ENCODE measurements around the gene ZNF830.

ZNF830 gene

DNA sequence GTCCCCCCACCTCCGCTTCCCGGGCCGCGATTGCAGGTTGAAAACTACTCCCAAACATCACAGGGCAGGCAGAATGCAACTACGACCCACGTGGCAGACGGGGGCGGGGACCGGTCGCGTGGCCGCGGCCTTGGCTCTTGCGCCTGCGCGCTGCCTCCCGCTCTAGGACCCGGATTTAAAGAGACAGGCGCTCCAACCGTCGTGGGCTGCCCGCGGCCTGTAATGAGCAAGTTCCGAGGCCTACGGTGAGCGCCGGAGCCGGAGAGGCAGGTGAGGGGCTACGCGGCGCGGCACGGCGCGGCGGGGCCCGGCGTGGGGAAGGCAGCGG, 19.0 kb downstream of the ZNF830 start, which contains the start of gene LIG3:
Gene LIG3 (plus strand): TSS at position 160 of the 328 bp plus-strand sequence. CDS start 2,494 bp downstream, outside the sequence.
- Histone ChIP-seq H3K4me3 (ENCODE audit: severe bottlenecking) (peak within 1 kb of the TSS; percentile 89), H3K27me3 (ENCODE audit: insufficient read depth, poor library complexity, severe bottlenecking) (no peaks in the 10 kb centered on the region)
- DNase-seq (ENCODE audit: low spot score) = peak; percentile 90

DNA sequence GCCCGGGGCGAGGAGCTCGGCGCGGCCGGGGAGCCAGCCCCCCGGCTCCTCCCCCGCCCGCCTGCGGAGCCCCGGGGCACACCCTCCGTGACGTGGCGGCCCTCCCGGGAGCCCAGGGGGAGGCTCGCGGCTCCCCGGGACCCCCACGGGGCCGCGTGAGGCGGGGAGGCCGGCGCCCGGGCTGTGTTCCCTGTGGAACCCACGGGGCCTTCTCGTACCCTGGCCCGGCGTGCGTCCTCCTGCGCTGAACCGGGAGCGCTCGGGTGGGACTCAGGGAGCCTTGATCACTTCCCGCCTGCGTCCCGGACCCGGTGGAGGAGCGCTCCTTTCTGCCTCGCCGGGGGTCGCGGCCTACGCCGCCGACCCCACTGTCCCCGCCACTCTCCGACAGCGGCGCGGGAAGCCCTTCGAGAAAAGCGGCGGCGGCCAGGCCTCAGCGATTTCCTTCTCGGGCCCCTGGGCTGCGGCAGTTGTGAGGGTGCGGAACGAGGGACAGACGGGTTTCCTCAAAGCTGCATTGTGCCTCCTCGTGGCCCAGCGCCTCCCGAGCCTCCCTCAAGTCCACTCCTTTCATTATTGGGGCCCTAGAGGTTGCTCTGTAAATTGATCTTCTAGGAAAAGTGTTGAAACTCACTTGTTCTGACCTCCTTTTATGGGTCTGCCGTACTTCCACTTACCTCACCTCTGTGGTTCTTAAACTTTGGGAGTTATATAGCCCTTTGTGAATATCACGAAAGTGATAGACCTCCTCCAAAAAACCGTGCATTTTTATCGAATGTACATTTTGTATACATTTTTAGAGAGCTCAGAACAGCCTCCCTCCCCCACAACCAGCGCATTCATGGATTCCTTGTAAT, 19.6 kb downstream of the ZNF830 start:
- H3K27me3 ChIP-seq (ENCODE audit: insufficient read depth, poor library complexity, severe bottlenecking) = no peaks in the 10 kb centered on the region
- peak overlapping the region; percentile 89 for H3K4me3 ChIP-seq (ENCODE audit: severe bottlenecking)
- H3K27ac ChIP-seq (ENCODE audit: poor library complexity, severe bottlenecking) = peak overlapping the region; percentile 79
- peaks cover 10% of the 10 kb centered on the region; the same call in 1 of the 2 replicates for H3K36me3 ChIP-seq (ENCODE audit: low read depth)
- no peaks in the 10 kb centered on the region for H3K9me3 ChIP-seq (ENCODE audit: severe bottlenecking)
- DNase-seq (ENCODE audit: low spot score) = peak; percentile 73
- H3K4me1 ChIP-seq (ENCODE audit: insufficient read depth, poor library complexity, severe bottlenecking) = peaks cover 7% of the 10 kb centered on the region
- peak; percentile 88 for ATAC-seq (ENCODE audit: low read depth)
- TF ChIP-seq, protein P1, sequence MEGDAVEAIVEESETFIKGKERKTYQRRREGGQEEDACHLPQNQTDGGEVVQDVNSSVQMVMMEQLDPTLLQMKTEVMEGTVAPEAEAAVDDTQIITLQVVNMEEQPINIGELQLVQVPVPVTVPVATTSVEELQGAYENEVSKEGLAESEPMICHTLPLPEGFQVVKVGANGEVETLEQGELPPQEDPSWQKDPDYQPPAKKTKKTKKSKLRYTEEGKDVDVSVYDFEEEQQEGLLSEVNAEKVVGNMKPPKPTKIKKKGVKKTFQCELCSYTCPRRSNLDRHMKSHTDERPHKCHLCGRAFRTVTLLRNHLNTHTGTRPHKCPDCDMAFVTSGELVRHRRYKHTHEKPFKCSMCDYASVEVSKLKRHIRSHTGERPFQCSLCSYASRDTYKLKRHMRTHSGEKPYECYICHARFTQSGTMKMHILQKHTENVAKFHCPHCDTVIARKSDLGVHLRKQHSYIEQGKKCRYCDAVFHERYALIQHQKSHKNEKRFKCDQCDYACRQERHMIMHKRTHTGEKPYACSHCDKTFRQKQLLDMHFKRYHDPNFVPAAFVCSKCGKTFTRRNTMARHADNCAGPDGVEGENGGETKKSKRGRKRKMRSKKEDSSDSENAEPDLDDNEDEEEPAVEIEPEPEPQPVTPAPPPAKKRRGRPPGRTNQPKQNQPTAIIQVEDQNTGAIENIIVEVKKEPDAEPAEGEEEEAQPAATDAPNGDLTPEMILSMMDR (IDR thresholded peaks at IDR 0.05; ENCODE audit: poor library complexity, severe bottlenecking) = peak; percentile 53

More for the DNA sequence above, 19.0 kb downstream of the ZNF830 start, which contains the start of gene LIG3:
- ATAC-seq (ENCODE audit: low read depth) = peak; percentile 73
- Histone ChIP-seq H3K36me3 (ENCODE audit: low read depth) (peaks cover 10% of the 10 kb centered on the region; the same call in 1 of the 2 replicates), H3K27ac (ENCODE audit: poor library complexity, severe bottlenecking) (peak within 1 kb of the TSS; percentile 79), H3K9me3 (ENCODE audit: severe bottlenecking) (no peaks in the 10 kb centered on the region), H3K4me1 (ENCODE audit: insufficient read depth, poor library complexity, severe bottlenecking) (peaks cover 7% of the 10 kb centered on the region)
- TF ChIP-seq, protein P1 (IDR thresholded peaks at IDR 0.05; ENCODE audit: poor library complexity, severe bottlenecking) = no peak

DNA sequence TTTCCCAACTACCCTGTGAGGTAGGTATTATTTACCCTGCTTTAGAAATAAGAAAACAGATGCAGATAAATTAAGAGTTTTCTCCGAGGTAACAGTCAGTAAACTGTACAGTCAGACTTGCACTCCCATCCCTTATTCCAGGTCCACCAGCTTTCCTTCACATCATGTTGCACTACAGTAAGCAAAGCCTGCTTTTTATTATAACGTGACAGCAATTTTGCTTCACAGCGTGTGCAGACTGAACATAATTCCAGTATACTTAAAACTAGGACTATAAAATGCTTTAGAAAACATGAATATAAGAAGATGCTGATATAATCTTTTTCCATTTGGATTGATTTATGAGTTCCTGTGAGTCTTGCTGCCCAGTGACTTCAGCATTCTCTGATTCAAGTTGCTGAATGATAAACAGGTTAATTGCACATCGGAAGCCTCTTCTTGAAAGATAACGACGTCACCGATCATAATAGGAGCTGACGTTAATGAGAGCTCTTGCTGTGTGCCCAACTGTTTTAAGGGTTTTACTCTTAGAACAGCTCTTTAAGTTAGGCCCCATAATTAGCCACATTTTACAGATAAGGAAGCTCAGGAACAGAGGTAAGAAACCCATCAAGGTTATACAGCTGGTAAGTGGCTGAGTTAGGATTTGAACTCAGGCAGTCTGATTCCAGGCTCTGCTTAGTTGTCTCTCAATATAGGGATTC, 20.4 kb downstream of the ZNF830 start:
- no peaks in the 10 kb centered on the region for H3K27me3 ChIP-seq (ENCODE audit: insufficient read depth, poor library complexity, severe bottlenecking)
- H3K9me3 ChIP-seq (ENCODE audit: severe bottlenecking) = no peaks in the 10 kb centered on the region
- DNase-seq (ENCODE audit: low spot score) = no peak
- H3K27ac ChIP-seq (ENCODE audit: poor library complexity, severe bottlenecking) = peak overlapping the region; percentile 79
- TF ChIP-seq, protein P1 (IDR thresholded peaks at IDR 0.05; ENCODE audit: poor library complexity, severe bottlenecking) = no peak
- H3K4me3 ChIP-seq (ENCODE audit: severe bottlenecking) = peak overlapping the region; percentile 89
- ATAC-seq (ENCODE audit: low read depth) = no peak
- H3K4me1 ChIP-seq (ENCODE audit: insufficient read depth, poor library complexity, severe bottlenecking) = peaks cover 7% of the 10 kb centered on the region
- H3K36me3 ChIP-seq (ENCODE audit: low read depth) = peaks cover 15% of the 10 kb centered on the region

DNA sequence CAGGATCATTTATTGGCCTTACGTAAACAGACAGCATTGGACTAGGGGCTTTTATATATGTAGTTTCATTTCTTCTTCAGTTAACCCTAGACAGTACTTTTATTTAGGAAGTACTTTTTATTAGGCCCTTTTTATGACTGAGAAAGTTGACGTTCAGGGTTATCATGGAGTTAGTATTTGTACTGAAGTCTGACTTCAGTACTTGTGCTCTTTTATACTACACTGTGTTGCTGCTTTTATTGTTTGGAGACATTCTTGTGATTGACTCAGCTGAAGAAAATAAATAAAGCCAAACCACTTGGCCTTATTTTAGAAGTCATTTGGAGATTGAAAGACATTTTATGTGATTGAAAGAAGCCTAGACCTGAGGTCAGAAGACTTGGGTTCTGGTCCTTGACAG, 25.9 kb downstream of the ZNF830 start:
- DNase-seq (ENCODE audit: low spot score) = no peak
- H3K36me3 ChIP-seq (ENCODE audit: low read depth) = peaks cover 64% of the 10 kb centered on the region
- H3K27ac ChIP-seq (ENCODE audit: poor library complexity, severe bottlenecking) = no peak overlapping the region
- H3K4me1 ChIP-seq (ENCODE audit: insufficient read depth, poor library complexity, severe bottlenecking) = no peaks in the 10 kb centered on the region
- H3K4me3 ChIP-seq (ENCODE audit: severe bottlenecking) = no peak overlapping the region
- no peak for ATAC-seq (ENCODE audit: low read depth)
- H3K27me3 ChIP-seq (ENCODE audit: insufficient read depth, poor library complexity, severe bottlenecking) = no peaks in the 10 kb centered on the region
- H3K9me3 ChIP-seq (ENCODE audit: severe bottlenecking) = no peaks in the 10 kb centered on the region
- TF ChIP-seq, protein P1 (IDR thresholded peaks at IDR 0.05; ENCODE audit: poor library complexity, severe bottlenecking) = no peak
